GM12801 (cell line): ENCODE results near the gene NOTCH1.

Experiments
- TF ChIP-seq, protein P1 (sequence below): IDR thresholded peaks from one replicate; pipeline ENCODE4 v1.5.1; 2011; ENCODE audit warnings: control low read depth; ENCODE audit not compliant: insufficient read length; ENCODE audit errors: extremely low read depth

Gene NOTCH1

DNA sequence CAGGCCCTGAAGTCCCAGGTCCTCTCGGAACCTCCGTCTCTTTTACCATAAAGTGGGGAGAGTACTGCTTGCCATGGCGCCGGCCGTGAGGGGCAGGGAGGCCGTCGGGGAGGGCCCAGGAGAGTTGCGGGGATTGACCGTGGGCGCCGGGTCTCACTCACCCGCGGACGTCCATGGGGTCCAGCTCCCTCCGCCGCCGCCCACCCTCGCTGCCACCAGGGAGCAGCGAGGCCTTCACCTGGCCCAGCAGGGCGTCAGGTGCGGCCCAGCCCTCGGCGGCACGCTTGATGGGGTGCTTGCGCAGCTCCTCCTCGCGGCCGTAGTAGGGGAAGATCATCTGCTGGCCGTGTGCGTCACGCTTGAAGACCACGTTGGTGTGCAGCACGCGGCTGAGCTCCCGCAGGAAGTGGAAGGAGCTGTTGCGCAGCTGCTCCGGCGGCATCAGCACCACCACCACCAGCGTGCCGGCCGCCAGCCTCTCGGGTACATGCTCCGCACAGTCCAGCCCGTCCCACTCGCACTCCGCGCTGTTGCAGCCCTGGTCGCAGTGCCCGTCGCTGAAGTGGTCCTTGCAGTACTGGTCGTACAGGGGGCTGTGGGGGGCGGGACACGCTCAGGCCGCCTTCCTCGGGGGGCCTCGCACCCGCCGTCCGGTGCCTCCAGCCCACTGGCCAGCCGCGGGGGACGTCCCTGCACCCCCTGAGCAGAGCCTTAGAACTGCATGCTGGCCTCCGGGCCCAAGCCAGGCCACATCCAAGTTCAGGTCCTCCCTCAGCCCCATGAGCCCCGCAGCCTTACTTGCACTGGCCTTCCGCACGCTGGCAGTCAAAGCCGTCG lies 41.1 kb downstream of the NOTCH1 start:
- TF ChIP-seq, protein P1, sequence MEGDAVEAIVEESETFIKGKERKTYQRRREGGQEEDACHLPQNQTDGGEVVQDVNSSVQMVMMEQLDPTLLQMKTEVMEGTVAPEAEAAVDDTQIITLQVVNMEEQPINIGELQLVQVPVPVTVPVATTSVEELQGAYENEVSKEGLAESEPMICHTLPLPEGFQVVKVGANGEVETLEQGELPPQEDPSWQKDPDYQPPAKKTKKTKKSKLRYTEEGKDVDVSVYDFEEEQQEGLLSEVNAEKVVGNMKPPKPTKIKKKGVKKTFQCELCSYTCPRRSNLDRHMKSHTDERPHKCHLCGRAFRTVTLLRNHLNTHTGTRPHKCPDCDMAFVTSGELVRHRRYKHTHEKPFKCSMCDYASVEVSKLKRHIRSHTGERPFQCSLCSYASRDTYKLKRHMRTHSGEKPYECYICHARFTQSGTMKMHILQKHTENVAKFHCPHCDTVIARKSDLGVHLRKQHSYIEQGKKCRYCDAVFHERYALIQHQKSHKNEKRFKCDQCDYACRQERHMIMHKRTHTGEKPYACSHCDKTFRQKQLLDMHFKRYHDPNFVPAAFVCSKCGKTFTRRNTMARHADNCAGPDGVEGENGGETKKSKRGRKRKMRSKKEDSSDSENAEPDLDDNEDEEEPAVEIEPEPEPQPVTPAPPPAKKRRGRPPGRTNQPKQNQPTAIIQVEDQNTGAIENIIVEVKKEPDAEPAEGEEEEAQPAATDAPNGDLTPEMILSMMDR, result no peak

DNA sequence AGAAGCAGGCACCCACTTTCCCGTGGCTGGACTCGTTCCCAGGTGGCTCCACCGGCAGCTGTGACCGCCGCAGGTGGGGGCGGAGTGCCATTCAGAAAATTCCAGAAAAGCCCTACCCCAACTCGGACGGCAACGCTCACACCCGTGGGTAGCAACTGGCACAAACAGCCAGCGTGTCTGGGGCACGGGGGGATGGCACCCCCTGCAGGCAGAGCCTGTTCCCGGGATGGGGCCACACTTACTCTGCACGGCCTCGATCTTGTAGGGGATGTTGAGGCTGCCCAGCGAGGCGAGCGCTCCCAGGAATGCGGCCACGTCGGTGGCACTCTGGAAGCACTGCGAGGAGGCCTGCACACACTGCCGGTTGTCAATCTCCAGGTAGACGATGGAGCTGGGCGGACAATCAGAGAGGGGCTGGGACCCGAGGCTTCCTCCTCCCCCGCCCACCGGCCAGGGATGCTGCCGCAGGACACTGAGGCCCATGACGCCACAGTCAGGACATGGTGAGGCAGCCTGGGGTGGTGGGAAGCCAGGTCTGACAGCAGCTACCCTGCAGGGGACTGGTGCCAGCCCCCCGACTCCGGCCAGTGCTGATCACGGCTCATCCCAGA lies 42.8 kb downstream of the NOTCH1 start:
- TF ChIP-seq, protein P1, result no peak

DNA sequence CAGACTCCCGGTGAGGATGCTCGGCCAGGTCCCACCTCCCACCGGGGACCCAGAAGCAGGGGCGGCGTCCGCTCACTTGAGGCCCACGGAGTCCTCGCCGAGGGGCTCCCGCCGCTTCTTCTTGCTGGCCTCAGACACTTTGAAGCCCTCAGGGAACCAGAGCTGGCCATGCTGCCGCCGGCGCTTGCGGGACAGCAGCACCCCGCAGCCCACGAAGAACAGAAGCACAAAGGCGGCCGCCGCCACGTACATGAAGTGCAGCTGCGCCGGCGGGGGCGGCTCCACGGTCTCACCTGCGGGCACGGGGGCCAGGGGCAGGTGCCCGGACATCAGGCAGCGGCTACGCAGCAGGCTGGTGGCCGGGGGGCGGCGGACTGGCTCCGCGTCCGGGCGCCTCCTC lies 43.7 kb downstream of the NOTCH1 start:
- TF ChIP-seq, protein P1, result no peak

DNA sequence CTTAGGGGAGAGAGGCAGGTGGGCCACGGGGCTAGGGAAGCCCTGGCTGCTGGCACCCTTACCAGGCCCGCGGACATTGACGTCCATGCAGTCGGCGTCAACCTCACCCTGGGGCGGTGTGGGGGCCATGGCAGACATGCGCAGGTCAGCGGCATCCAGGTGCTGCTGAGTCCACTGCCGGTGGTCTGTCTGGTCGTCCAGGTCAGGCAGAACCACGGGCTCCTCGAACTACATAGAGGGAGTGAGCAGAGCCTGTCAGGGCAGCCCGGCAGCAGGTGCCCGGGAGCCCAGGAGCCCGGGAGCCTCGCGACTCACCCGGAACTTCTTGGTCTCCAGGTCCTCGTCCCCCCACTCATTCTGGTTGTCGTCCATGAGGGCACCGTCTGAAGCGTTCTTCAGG lies 44.2 kb downstream of the NOTCH1 start:
- TF ChIP-seq, protein P1, result no peak

DNA sequence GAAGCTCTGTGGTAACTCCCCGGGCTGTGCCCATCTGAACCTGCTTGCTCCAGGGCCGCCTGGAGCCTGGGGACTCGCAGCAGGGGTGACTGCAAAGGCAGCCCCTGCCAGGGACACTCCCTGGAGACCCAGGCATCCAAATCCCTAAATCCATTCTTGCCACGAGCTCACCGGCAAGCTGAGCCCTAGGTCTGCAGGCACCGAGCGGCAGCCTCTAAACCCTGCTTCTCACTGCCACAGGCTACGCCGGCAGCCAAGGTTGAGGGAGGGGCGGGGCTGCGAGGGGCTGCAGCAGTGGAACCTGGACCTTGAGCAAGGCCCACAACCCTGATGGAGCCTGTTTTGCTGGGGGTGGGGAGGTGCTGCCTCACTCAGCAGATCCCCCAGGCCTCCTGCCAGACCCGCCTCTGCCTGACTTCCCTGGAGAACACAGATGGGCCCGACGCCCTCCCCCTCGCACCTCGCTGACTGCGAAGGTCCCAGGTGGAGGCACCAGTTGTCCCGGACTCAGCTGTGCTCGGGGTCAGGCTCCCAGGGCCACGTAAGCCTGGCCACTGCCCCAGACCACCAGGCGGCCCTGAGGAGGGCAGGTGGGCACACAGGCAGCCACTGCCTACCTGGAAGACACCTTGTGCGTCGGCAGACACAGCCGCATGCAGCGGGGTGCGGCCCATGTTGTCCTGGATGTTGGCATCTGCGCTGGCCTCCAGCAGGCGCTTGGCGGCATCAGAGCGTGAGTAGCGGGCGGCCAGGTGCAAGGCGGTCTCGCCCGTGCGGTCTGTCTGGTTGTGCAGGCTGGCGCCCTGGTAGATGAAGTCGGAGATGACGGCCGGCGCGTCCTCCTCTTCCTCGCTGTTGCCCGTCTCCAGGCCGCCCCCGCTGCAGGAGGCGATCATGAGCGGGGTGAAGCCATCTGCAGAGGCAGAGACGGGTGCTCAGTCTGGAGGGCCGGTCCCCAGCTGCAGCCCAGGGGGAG lies 45.6 kb downstream of the NOTCH1 start:
- TF ChIP-seq, protein P1, result no peak

DNA sequence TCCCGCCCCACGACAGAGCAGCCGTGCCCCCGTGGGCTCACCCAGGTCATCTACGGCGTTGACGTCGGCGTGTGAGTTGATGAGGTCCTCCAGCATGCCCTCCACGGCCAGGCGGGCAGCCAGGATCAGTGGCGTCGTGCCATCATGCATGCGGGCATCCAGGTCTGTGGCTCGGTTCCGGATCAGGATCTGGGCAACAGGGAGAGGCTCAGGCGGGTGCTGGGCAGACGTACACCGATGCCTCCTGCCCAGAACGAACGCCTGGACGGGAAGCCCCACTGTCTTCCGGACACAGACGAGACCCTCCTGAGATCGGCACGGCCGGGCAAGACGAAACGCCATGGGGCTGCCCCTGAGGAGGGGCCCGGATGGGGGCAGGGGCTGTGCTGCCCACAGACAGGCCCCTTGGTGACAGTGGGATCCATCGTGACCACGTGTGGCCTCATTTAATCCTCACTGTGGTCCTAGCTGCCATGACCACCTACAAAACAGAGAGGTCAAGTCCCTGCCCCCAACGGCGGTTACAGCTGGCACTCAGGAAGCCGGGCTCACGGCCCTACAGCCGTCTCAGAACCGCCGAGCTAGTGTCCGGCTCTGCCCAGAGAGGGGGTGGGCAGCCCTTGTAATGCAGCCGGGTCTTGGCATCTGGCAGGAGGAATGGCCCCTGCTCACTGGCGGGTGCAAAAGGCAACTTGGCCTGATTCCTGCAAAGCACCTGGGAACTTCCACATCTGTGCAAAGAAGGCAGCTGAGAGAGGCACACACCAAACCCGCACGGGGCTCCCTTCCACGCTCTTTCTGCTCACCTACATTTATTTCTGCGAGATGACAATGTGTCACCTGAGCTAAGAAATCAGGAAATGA lies 46.5 kb downstream of the NOTCH1 start:
- TF ChIP-seq, protein P1, result no peak
